ENCODE measurements around the gene GFOD1.

GFOD1 gene

GRCh38 chr6:13429406-13429753 is 58.0 kb downstream of the GFOD1 start:
- no peak for ATAC-seq
- TF ChIP-seq ESRRG (CRISPR knock-in tag; IDR thresholded peaks at IDR 0.05) (no peak), CREB5 (CRISPR knock-in tag; IDR thresholded peaks at IDR 0.05; ENCODE audit: low read depth) (no peak), TSHZ2 (CRISPR knock-in tag; IDR thresholded peaks at IDR 0.05) (no peak)

GRCh38 chr6:13428583-13429405 is 58.6 kb downstream of the GFOD1 start:
- TF ChIP-seq ZNF565 (CRISPR knock-in tag; conservative IDR thresholded peaks at IDR 0.05; ENCODE audit: low read depth) (no peak), POU6F1 (CRISPR knock-in tag; IDR thresholded peaks at IDR 0.05; ENCODE audit: borderline replicate concordance, low read depth) (no peak), ZFP3 (CRISPR knock-in tag; IDR thresholded peaks at IDR 0.05) (no peak), GLIS3 (CRISPR knock-in tag; IDR thresholded peaks at IDR 0.05) (no peak), ISL1 (CRISPR knock-in tag; IDR thresholded peaks at IDR 0.05) (no peak), ZC3H10 (CRISPR knock-in tag; IDR thresholded peaks at IDR 0.05) (no peak), PPARA (CRISPR knock-in tag; IDR thresholded peaks at IDR 0.05; ENCODE audit: borderline replicate concordance) (no peak), TCF4 (CRISPR knock-in tag; IDR thresholded peaks at IDR 0.05; ENCODE audit: borderline replicate concordance) (no peak), CREB5 (CRISPR knock-in tag; IDR thresholded peaks at IDR 0.05; ENCODE audit: low read depth) (no peak), ZFP30 (CRISPR knock-in tag; IDR thresholded peaks at IDR 0.05) (no peak)
- no peak for ATAC-seq

- ATAC-seq, result no peak
- TF ChIP-seq TSHZ2 (CRISPR knock-in tag; IDR thresholded peaks at IDR 0.05) (no peak), TOX (CRISPR knock-in tag; IDR thresholded peaks at IDR 0.05; ENCODE audit: borderline replicate concordance) (no peak), ZC3H10 (CRISPR knock-in tag; IDR thresholded peaks at IDR 0.05) (no peak), PATZ1 (CRISPR knock-in tag; IDR thresholded peaks at IDR 0.05; ENCODE audit: borderline replicate concordance) (no peak), CSRNP3 (CRISPR knock-in tag; IDR thresholded peaks at IDR 0.05) (no peak), PPARA (CRISPR knock-in tag; IDR thresholded peaks at IDR 0.05; ENCODE audit: borderline replicate concordance) (no peak), RARB (CRISPR knock-in tag; IDR thresholded peaks at IDR 0.05) (no peak), SNAI2 (CRISPR knock-in tag; IDR thresholded peaks at IDR 0.05) (no peak), GLIS3 (CRISPR knock-in tag; IDR thresholded peaks at IDR 0.05) (no peak), ZFP3 (CRISPR knock-in tag; IDR thresholded peaks at IDR 0.05) (no peak), OSR1 (CRISPR knock-in tag; IDR thresholded peaks at IDR 0.05) (no peak), ESRRG (CRISPR knock-in tag; IDR thresholded peaks at IDR 0.05) (no peak), ARNTL (CRISPR knock-in tag; IDR thresholded peaks at IDR 0.05; ENCODE audit: borderline replicate concordance, low read depth) (no peak), POU6F1 (CRISPR knock-in tag; IDR thresholded peaks at IDR 0.05; ENCODE audit: borderline replicate concordance, low read depth) (no peak)
Measured at GRCh38 chr6:13427801-13428582, 59.4 kb downstream of the GFOD1 start.

Measured in SK-N-SH treated with all-trans-retinoic acid at 6 μM for 48 hours (cell line).